Measurements from ENCODE around the gene PYGO2.

Gene PYGO2

GRCh38 chr1:154940213-154940560 is 21.4 kb downstream of the PYGO2 start:
- no peaks in the 10 kb centered on the region for H4K20me1 ChIP-seq (ENCODE audit: low read depth, low read length)
- no peaks in the 10 kb centered on the region for H3K9me3 ChIP-seq (ENCODE audit: insufficient read depth, low read length)
- H3K27ac ChIP-seq (ENCODE audit: low read depth, low read length): peak overlapping the region; percentile 88; the same call in 1 of the 2 replicates
- no peak for TF ChIP-seq CTCF (IDR thresholded peaks at IDR 0.05; ENCODE audit: insufficient read depth, low read length, poor library complexity, severe bottlenecking)
- no peak for TF ChIP-seq EZH2phosphoT487 (conservative IDR thresholded peaks at IDR 0.05; ENCODE audit: low read length)
- H2AFZ ChIP-seq (ENCODE audit: low read depth, low read length, severe bottlenecking): no peak overlapping the region
- no peaks in the 10 kb centered on the region for H3K9me2 ChIP-seq (replicated peaks; ENCODE audit: insufficient read depth, low read length)
- no peaks in the 10 kb centered on the region for H3K36me3 ChIP-seq (ENCODE audit: low read length)
- peaks cover 15% of the 10 kb centered on the region for H3F3A ChIP-seq (ENCODE audit: insufficient read depth)
- H3K4me2 ChIP-seq (ENCODE audit: low read depth, low read length, poor library complexity, severe bottlenecking): peak overlapping the region; percentile 60
- H3K9ac ChIP-seq (ENCODE audit: low read length): no peak overlapping the region
- H3K79me2 ChIP-seq (ENCODE audit: insufficient read depth, low read length): peaks cover 12% of the 10 kb centered on the region
- no peak overlapping the region for H3K4me3 ChIP-seq (ENCODE audit: insufficient read depth, low read length, poor library complexity, severe bottlenecking)
- no peaks in the 10 kb centered on the region for H3K27me3 ChIP-seq (ENCODE audit: low read length)

- H3K27me3 ChIP-seq (ENCODE audit: low read length): no peaks in the 10 kb centered on the region
- H3K9ac ChIP-seq (ENCODE audit: low read length): 0 out of 2 replicates have a peak overlapping the region, but pooled peaks have one; percentile 88
- TF ChIP-seq EZH2phosphoT487 (conservative IDR thresholded peaks at IDR 0.05; ENCODE audit: low read length): no peak
- no peak for TF ChIP-seq CTCF (IDR thresholded peaks at IDR 0.05; ENCODE audit: insufficient read depth, low read length, poor library complexity, severe bottlenecking)
- H3K4me2 ChIP-seq (ENCODE audit: low read depth, low read length, poor library complexity, severe bottlenecking): peak overlapping the region; percentile 73
- H4K20me1 ChIP-seq (ENCODE audit: low read depth, low read length): no peaks in the 10 kb centered on the region
- H3F3A ChIP-seq (ENCODE audit: insufficient read depth): peaks cover 15% of the 10 kb centered on the region
- H3K9me2 ChIP-seq (replicated peaks; ENCODE audit: insufficient read depth, low read length): no peaks in the 10 kb centered on the region
- no peak overlapping the region for H3K4me3 ChIP-seq (ENCODE audit: insufficient read depth, low read length, poor library complexity, severe bottlenecking)
- no peaks in the 10 kb centered on the region for H3K9me3 ChIP-seq (ENCODE audit: insufficient read depth, low read length)
- H3K79me2 ChIP-seq (ENCODE audit: insufficient read depth, low read length): peaks cover 13% of the 10 kb centered on the region
- H3K27ac ChIP-seq (ENCODE audit: low read depth, low read length): peak overlapping the region; percentile 88; the same call in 1 of the 2 replicates
- no peak overlapping the region for H2AFZ ChIP-seq (ENCODE audit: low read depth, low read length, severe bottlenecking)
- H3K36me3 ChIP-seq (ENCODE audit: low read length): no peaks in the 10 kb centered on the region
These were observed 22.8 kb downstream of the PYGO2 start for GRCh38 chr1:154938604-154939399.

DNA sequence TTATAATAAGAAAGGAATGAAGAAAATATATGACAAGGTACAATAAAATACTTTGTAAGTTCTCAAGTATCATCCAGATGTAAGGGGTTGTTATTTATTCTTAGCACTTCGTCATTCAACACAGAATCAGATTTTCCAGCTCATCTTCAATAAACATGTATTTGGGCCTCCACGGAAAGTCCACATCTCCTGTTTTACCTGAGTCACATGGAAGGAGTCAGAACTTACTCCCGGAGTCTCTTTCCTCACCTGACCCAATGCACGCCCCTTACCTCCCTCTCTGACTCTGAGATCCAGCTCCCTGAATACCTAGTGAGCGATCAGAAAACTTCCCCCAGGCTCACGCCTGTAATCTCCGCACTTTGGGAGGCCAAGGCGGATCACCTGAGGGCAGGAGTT is 23.6 kb downstream of the PYGO2 start:
- H3K4me3 ChIP-seq (ENCODE audit: insufficient read depth, low read length, poor library complexity, severe bottlenecking): peak overlapping the region; percentile 79
- H3K9me3 ChIP-seq (ENCODE audit: insufficient read depth, low read length): no peaks in the 10 kb centered on the region
- no peaks in the 10 kb centered on the region for H3K9me2 ChIP-seq (replicated peaks; ENCODE audit: insufficient read depth, low read length)
- H4K20me1 ChIP-seq (ENCODE audit: low read depth, low read length): no peaks in the 10 kb centered on the region
- H3F3A ChIP-seq (ENCODE audit: insufficient read depth): peaks cover 15% of the 10 kb centered on the region
- TF ChIP-seq EZH2phosphoT487 (conservative IDR thresholded peaks at IDR 0.05; ENCODE audit: low read length): no peak
- no peak for TF ChIP-seq CTCF (IDR thresholded peaks at IDR 0.05; ENCODE audit: insufficient read depth, low read length, poor library complexity, severe bottlenecking)
- H3K27ac ChIP-seq (ENCODE audit: low read depth, low read length): peak overlapping the region; percentile 88
- H3K36me3 ChIP-seq (ENCODE audit: low read length): no peaks in the 10 kb centered on the region
- H3K9ac ChIP-seq (ENCODE audit: low read length): peak overlapping the region; percentile 88
- no peak overlapping the region for H2AFZ ChIP-seq (ENCODE audit: low read depth, low read length, severe bottlenecking)
- peaks cover 13% of the 10 kb centered on the region for H3K79me2 ChIP-seq (ENCODE audit: insufficient read depth, low read length)
- H3K4me2 ChIP-seq (ENCODE audit: low read depth, low read length, poor library complexity, severe bottlenecking): peak overlapping the region; percentile 73
- H3K27me3 ChIP-seq (ENCODE audit: low read length): no peaks in the 10 kb centered on the region
